Coronary artery (tissue), 2 donors: ENCODE measurements around the gene SBK1.

Source experiments
- DNase-seq: peaks from one replicate; pipeline ENCODE4 v3.0.0-alpha.2; 2017; ENCODE audit warnings: low spot score
- H3K27ac ChIP-seq, 2 donors: fragments of 200-600 bp; sonication (generic); one replicate each; pipeline ENCODE4 v1.5.1; 2016 to 2019
- H3K4me3 ChIP-seq: fragments of 200-600 bp; sonication (generic); 2 replicates; pipeline ENCODE4 v1.5.1; 2016; ENCODE audit warnings: mild to moderate bottlenecking, moderate library complexity
- CTCF ChIP-seq: fragments of 200-600 bp; sonication (generic); IDR thresholded peaks from one replicate; pipeline ENCODE4 v1.5.1; 2019; ENCODE audit warnings: antibody characterized with exemption

Gene SBK1

DNA sequence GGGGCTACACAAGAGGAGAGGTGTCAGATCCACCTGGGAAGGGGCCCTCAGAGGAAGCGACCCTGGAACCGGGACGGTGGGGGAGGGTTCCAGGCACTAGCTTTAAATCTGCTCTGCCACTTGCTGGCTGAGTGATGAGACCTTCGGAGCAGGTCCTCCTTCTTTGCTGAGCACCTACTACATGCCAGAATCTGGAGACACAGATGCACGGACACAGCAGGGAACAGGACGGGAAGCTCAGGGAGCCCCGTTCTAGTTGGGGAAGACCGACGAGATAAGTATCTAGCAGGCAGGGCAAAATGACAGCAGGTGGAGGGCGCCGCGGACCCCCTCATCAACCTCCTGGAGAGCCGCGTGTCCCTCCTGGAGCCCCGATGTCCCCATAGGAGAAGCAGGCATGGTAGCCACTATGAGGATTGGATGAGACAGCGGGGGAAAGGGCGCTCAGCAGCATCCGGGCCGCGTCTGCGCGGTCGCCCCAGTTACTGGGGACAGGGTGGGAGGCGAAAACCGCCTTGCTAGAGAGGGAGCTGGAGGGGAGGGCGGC, 27.2 kb downstream of the SBK1 start:
- DNase-seq, result no peak
- Histone ChIP-seq H3K4me3 (no peak overlapping the region), H3K27ac (no peak overlapping the region)
- TF ChIP-seq CTCF, result no peak

DNA sequence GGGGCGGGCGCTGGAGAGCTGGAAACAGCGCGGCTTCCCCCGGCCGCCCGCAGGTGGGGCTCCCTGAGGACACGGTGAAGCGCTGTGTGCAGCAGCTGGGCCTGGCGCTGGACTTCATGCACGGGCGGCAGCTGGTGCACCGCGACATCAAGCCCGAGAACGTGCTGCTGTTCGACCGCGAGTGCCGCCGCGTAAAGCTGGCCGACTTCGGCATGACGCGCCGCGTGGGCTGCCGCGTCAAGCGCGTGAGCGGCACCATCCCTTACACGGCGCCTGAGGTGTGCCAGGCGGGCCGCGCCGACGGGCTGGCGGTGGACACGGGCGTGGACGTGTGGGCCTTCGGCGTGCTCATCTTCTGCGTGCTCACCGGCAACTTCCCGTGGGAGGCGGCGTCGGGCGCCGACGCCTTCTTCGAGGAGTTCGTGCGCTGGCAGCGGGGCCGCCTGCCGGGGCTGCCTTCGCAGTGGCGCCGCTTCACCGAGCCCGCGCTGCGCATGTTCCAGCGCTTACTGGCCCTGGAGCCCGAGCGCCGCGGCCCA, 27.8 kb downstream of the SBK1 start:
- H3K27ac ChIP-seq, result no peak overlapping the region
- no peak for DNase-seq
- no peak overlapping the region for H3K4me3 ChIP-seq
- TF ChIP-seq CTCF, result no peak

- no peak overlapping the region for H3K27ac ChIP-seq
- no peak for TF ChIP-seq CTCF
- DNase-seq, result no peak
These were observed 28.4 kb downstream of the SBK1 start for GRCh38 chr16:28320741-28321140.

DNA sequence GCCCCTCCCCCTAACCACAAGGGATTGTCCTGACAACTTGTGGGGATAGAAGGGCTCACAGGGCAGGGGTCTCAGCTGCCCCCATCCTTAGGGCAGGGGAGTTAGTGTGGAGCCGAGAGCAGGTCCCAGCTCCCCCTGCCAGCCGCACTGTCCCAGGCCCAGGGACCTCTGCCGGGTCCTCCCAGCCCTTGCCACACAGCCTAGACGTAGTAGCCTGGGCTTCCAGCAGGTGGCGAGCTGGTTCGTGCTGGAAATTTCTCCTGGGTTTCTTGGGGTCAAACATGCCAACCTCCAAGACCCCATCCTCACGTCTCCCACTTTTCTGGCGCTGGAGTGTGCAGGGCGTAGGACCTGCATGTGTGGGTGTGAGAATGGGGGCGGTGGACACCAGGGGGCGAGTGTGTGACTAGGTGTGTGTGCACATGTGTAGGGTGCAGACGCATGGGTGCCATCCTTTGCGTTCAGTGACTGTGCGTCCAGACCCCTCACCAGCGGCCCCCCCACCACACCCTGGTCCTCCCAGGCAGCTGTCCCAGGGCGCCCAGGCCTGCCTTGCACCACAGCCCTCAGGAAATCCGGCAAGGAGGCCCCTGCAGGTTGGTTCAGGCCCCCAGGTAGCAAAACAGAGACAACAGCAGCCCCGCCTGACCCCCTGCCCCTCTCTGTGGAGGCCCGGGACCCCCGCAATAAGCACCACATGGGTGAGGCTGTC, 29.5 kb downstream of the SBK1 start:
- no peak overlapping the region for H3K27ac ChIP-seq
- TF ChIP-seq CTCF, result peak; percentile 33
- no peak for DNase-seq
- no peak overlapping the region for H3K4me3 ChIP-seq

More at GRCh38 chr16:28320741-28321140, 28.4 kb downstream of the SBK1 start:
- H3K4me3 ChIP-seq, result no peak overlapping the region

DNA sequence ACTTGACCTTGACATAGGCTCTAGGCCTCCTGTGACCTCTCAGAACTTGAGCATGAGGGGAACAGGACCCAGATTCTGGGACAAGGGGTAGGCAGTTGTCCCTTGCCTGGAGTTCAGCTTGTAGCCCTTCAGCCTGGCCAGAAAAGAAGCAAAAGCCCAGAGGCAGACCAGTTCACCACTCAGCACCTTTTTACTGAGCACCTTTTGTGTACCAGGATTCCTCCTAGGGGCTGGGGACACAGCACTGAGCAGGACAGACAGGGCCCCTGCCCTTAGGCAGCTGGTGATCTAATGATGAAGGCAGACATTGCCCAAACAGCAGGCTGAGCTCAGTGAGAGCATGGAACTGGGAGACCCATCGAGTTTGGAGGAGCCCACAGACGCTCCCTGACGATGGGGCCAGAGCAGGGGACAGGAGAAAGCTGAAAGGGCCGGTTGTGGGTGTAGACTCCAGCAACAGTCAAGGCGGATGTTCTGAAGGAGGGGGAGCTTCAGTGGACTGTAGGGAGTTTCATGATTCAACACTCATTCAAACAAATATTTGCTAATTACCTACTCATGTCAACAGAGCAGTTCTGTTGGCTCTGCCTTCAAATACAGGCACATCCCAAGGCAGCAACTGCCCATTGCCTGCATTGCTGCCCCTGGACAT, 32.0 kb downstream of the SBK1 start:
- H3K27ac ChIP-seq, result no peak overlapping the region
- no peak for DNase-seq
- TF ChIP-seq CTCF, result no peak
- H3K4me3 ChIP-seq, result no peak overlapping the region

GRCh38 chr16:28324887-28325279, 32.6 kb downstream of the SBK1 start:
- Histone ChIP-seq H3K4me3 (no peak overlapping the region), H3K27ac (no peak overlapping the region)
- TF ChIP-seq CTCF, result no peak
- no peak for DNase-seq
